GM23338 (cell line): Measurements from ENCODE around the gene RNF17. TPM values are rescaled to one million over a fixed set of nuclear protein-coding genes. Genes with fewer than 3 reads are reported as not detected.
A peak's percentile ranks its signal among the peaks of the same experiment; 100 is the strongest.

ENCODE experiments used
- ATAC-seq: fragments of 200-7000 bp; cut with Tn5 transposase; 3 replicates; pipeline ENCODE4 v1.9.1; 2020
- DNase-seq: peaks from one replicate; pipeline ENCODE4 v3.0.0-alpha.2; 2015; ENCODE audit warnings: low spot score
- H2AFZ ChIP-seq: fragments of 200-600 bp; sonication (generic); 2 replicates; pipeline ENCODE4 v1.8.0; 2016; ENCODE audit warnings: antibody characterized with exemption, mild to moderate bottlenecking, moderate library complexity
- H3F3A ChIP-seq: fragments of 200-600 bp; sonication (generic); replicated peaks from 2 replicates; pipeline ENCODE4 v1.8.0; 2017; ENCODE audit warnings: antibody characterized with exemption, mixed run types, low read depth
- H3K27ac ChIP-seq: fragments of 200-600 bp; sonication (generic); 2 replicates; pipeline ENCODE4 v1.6.1; 2016; ENCODE audit warnings: low read depth
- H3K27me3 ChIP-seq: fragments of 200-600 bp; sonication (generic); 2 replicates; pipeline ENCODE4 v1.8.0; 2016; ENCODE audit warnings: mild to moderate bottlenecking, mixed run types, moderate library complexity; ENCODE audit not compliant: insufficient read depth
- H3K36me3 ChIP-seq: fragments of 200-600 bp; sonication (generic); 2 replicates; pipeline ENCODE4 v1.8.0; 2016; ENCODE audit warnings: mild to moderate bottlenecking; ENCODE audit not compliant: insufficient read depth
- H3K4me1 ChIP-seq: fragments of 200-600 bp; sonication (generic); 2 replicates; pipeline ENCODE4 v1.8.0; 2016; ENCODE audit warnings: mild to moderate bottlenecking, moderate library complexity; ENCODE audit not compliant: insufficient read depth
- H3K4me2 ChIP-seq: fragments of 200-600 bp; sonication (generic); 2 replicates; pipeline ENCODE4 v1.7.1; 2017; ENCODE audit warnings: mixed run types
- H3K4me3 ChIP-seq: fragments of 200-600 bp; sonication (generic); 2 replicates; pipeline ENCODE4 v1.6.1; 2016; ENCODE audit warnings: mixed run types
- H3K79me2 ChIP-seq: fragments of 200-600 bp; sonication (generic); replicated peaks from 2 replicates; pipeline ENCODE4 v1.8.0; 2017; ENCODE audit warnings: mild to moderate bottlenecking; ENCODE audit not compliant: insufficient read depth
- H3K9me2 ChIP-seq: fragments of 200-600 bp; sonication (generic); 2 replicates; pipeline ENCODE4 v1.8.0; 2017; ENCODE audit not compliant: insufficient read depth
- H4K20me1 ChIP-seq: fragments of 200-600 bp; sonication (generic); replicated peaks from 2 replicates; pipeline ENCODE4 v1.8.0; 2017; ENCODE audit warnings: mild to moderate bottlenecking; ENCODE audit not compliant: insufficient read depth
- H3K27ac Mint-ChIP-seq: 2 replicates; pipeline ENCODE4 v1.8.0; 2020; ENCODE audit warnings: inconsistent platforms, mild to moderate bottlenecking, moderate library complexity, mixed read lengths
- H3K27me3 Mint-ChIP-seq: 3 replicates; pipeline ENCODE4 v1.8.0; 2022; ENCODE audit warnings: low read depth, mild to moderate bottlenecking, moderate library complexity, mixed read lengths, inconsistent platforms; ENCODE audit not compliant: insufficient read depth, poor library complexity
- H3K36me3 Mint-ChIP-seq: 3 replicates; pipeline ENCODE4 v1.8.0; 2021; ENCODE audit warnings: low read depth, mild to moderate bottlenecking, inconsistent platforms, moderate library complexity, mixed read lengths
- H3K4me1 Mint-ChIP-seq: 3 replicates; pipeline ENCODE4 v1.8.0; 2020; ENCODE audit warnings: mild to moderate bottlenecking, inconsistent platforms, mixed read lengths
- H3K4me3 Mint-ChIP-seq: 3 replicates; pipeline ENCODE4 v1.8.0; 2021; ENCODE audit warnings: moderate library complexity, mild to moderate bottlenecking, inconsistent platforms, mixed read lengths
- H3K9me3 Mint-ChIP-seq: 3 replicates; pipeline ENCODE4 v1.8.0; 2020; ENCODE audit warnings: moderate library complexity, mild to moderate bottlenecking, inconsistent platforms, mixed read lengths
- CREB1 ChIP-seq: fragments of 250-450 bp; sonication (Bioruptor Pico); IDR thresholded peaks from 2 replicates; pipeline ENCODE4 v1.5.0; 2020; ENCODE audit warnings: low read depth, mild to moderate bottlenecking, moderate library complexity
- CTCF ChIP-seq, 2 experiments: fragments of 200-600 bp in 1 of 2; sonication (generic) in 1 of 2; conservative IDR thresholded peaks; 2 replicates each; pipeline versions ENCODE4 v1.5.1 to v1.6.1; 2016 to 2017; ENCODE audit warnings: antibody characterized with exemption in 2 of 2, low read depth in 2 of 2, mild to moderate bottlenecking in 2 of 2, moderate library complexity in 1 of 2
- ETS1 ChIP-seq: IDR thresholded peaks from 2 replicates; pipeline ENCODE4 v1.6.1; 2016; ENCODE audit warnings: antibody characterized with exemption
- EZH2 ChIP-seq: fragments of 200-600 bp; sonication (generic); IDR thresholded peaks from one replicate; pipeline ENCODE4 v1.8.0; 2017; ENCODE audit warnings: antibody characterized with exemption, mild to moderate bottlenecking, low read depth; ENCODE audit not compliant: unreplicated experiment
- EZH2phosphoT487 ChIP-seq: fragments of 200-600 bp; sonication (generic); IDR thresholded peaks from one replicate; pipeline ENCODE4 v1.8.1; 2018; ENCODE audit warnings: antibody characterized with exemption; ENCODE audit not compliant: unreplicated experiment
- JUNB ChIP-seq: IDR thresholded peaks from one replicate; pipeline ENCODE4 v1.6.1; 2016; ENCODE audit warnings: antibody characterized with exemption; ENCODE audit not compliant: unreplicated experiment
- NANOG ChIP-seq: IDR thresholded peaks from 2 replicates; pipeline ENCODE4 v1.6.1; 2016; ENCODE audit warnings: antibody characterized with exemption, borderline replicate concordance
- POLR2AphosphoS5 ChIP-seq: IDR thresholded peaks from 2 replicates; pipeline ENCODE4 v1.6.1; 2016; ENCODE audit warnings: antibody characterized with exemption, low read depth
- REST ChIP-seq: IDR thresholded peaks from one replicate; pipeline ENCODE4 v1.6.1; 2018; ENCODE audit warnings: antibody characterized with exemption; ENCODE audit not compliant: unreplicated experiment
- STAT1 ChIP-seq: IDR thresholded peaks from one replicate; pipeline ENCODE4 v1.6.1; 2016; ENCODE audit warnings: antibody characterized with exemption; ENCODE audit not compliant: unreplicated experiment
- ZNF114 ChIP-seq: fragments of 250-450 bp; sonication (Bioruptor Pico); IDR thresholded peaks from 2 replicates; pipeline ENCODE4 v1.5.0; 2020; ENCODE audit warnings: mild to moderate bottlenecking, moderate library complexity
- ZNF331 ChIP-seq: fragments of 250-450 bp; sonication (Bioruptor Pico); IDR thresholded peaks from 2 replicates; pipeline ENCODE4 v1.5.0; 2020; ENCODE audit warnings: low read depth, mild to moderate bottlenecking, moderate library complexity
- ZNF462 ChIP-seq: fragments of 250-450 bp; sonication (Bioruptor Pico); IDR thresholded peaks from 2 replicates; pipeline ENCODE4 v1.5.0; 2020; ENCODE audit warnings: mild to moderate bottlenecking, moderate library complexity
- polyA plus RNA-seq: library from polyadenylated mRNA; unstranded; fragments of >200 nt; fragmentation: Nextera tagmentation; extraction: Ambion mirVana; gene quantifications from 2 replicates; pipeline ENCODE4 v1.2.1, GENCODE V29; 2016
- total RNA-seq: library from RNA; depleted of rRNA; stranded (reverse); fragments of >200 nt; shearing (Covaris generic); gene quantifications from 2 replicates; pipeline ENCODE4 v1.2.3, GENCODE V29; 2014

Gene RNF17
- total and polyA plus RNA-seq, 2 experiments from 2014 or later = 0.16 TPM; not detected in 1

GRCh38 chr13:24746618-24747247 lies 17.2 kb upstream of the RNF17 start:
- Histone ChIP-seq H3K27ac (no peak overlapping the region), H3K79me2 (no peaks in the 10 kb centered on the region), H2AFZ (peak overlapping the region; percentile 95), H4K20me1 (no peaks in the 10 kb centered on the region), H3K4me1 (peaks cover 3% of the 10 kb centered on the region), H3K4me3 (peak overlapping the region; percentile 60), H3F3A (no peaks in the 10 kb centered on the region), H3K36me3 (no peaks in the 10 kb centered on the region), H3K9me2 (no peaks in the 10 kb centered on the region), H3K4me2 (peak overlapping the region; percentile 92), H3K27me3 (peaks cover 86% of the 10 kb centered on the region)
- TF ChIP-seq STAT1 = no peak
- peak; percentile 33 to 59; a peak in 3 of 4 replicates for TF ChIP-seq CTCF (conservative IDR thresholded peaks at IDR 0.05; ENCODE audit: low read depth in 2 of 2)
- no peak for TF ChIP-seq CREB1 (CRISPR knock-in tag)
- no peak for TF ChIP-seq ZNF114 (CRISPR knock-in tag)
- peak; percentile 66 for TF ChIP-seq EZH2
- no peak for TF ChIP-seq NANOG
- TF ChIP-seq POLR2AphosphoS5 = no peak
- no peak for TF ChIP-seq REST
- no peak for TF ChIP-seq EZH2phosphoT487
- no peak for TF ChIP-seq ZNF462 (CRISPR knock-in tag)
- no peak for TF ChIP-seq JUNB
- no peak for TF ChIP-seq ZNF331 (CRISPR knock-in tag)
- TF ChIP-seq ETS1 = no peak
- DNase-seq = peak; percentile 75
- Mint-ChIP-seq H3K27me3 (peaks cover 72% of the 10 kb centered on the region), H3K36me3 (no peaks in the 10 kb centered on the region), H3K4me1 (peaks cover 22% of the 10 kb centered on the region), H3K9me3 (peaks cover 7% of the 10 kb centered on the region; the same call in 2 of the 3 replicates), H3K27ac (no peak overlapping the region), H3K4me3 (peak overlapping the region; percentile 80)
- peak; percentile 73 for ATAC-seq
